ENCODE results near the gene ITPR2.
"Not testable (repeated sequence)": the region's sequence is repeated elsewhere in the genome, so short reads cannot be mapped to it uniquely, and the experiment has no call there.

ITPR2 gene

GRCh38 chr12:26680727-26681455 lies 152.1 kb downstream of the ITPR2 start:
- no peak for DNase-seq (ENCODE audit: low read depth in 2 of 3, low spot score in 2 of 3)

- no peak for DNase-seq (ENCODE audit: low read depth in 2 of 3, low spot score in 2 of 3)
Observed at GRCh38 chr12:26678697-26679660, 154.0 kb downstream of the ITPR2 start.

GRCh38 chr12:26671487-26671886 lies 161.5 kb downstream of the ITPR2 start:
- not testable (repeated sequence) for DNase-seq (ENCODE audit: low read depth in 2 of 3, low spot score in 2 of 3)

- no peak for DNase-seq (ENCODE audit: low read depth in 2 of 3, low spot score in 2 of 3)
Observed at GRCh38 chr12:26668847-26669246, 164.1 kb downstream of the ITPR2 start.

- DNase-seq (ENCODE audit: low read depth in 2 of 3, low spot score in 2 of 3), result no peak
Observed at GRCh38 chr12:26668230-26668629, 164.8 kb downstream of the ITPR2 start.

DNA sequence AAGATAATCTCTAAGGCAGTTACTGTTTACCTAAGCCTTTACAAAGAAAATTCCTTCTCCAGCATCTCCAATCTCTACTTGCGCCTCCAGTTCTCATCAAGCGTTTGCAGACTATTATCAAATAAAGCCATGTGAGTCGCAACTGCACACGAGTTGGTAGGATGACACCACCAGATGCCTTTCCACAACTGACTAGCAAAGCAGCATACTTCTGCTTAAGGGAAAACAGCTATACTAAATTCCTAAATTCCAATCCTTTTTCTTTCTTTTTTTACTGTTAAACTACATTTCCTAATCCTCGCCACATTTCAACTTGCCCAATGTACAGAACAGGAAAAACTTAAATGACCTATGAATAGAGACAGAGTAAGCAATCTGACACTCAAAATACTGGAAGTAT lies 166.7 kb downstream of the ITPR2 start:
- DNase-seq (ENCODE audit: low read depth in 2 of 3, low spot score in 2 of 3), result no peak

- DNase-seq (ENCODE audit: low read depth in 2 of 3, low spot score in 2 of 3), result no peak
Observed at GRCh38 chr12:26661399-26661798, 171.6 kb downstream of the ITPR2 start.

GRCh38 chr12:26659930-26660329 lies 173.1 kb downstream of the ITPR2 start:
- DNase-seq (ENCODE audit: low read depth in 2 of 3, low spot score in 2 of 3), result no peak

DNA sequence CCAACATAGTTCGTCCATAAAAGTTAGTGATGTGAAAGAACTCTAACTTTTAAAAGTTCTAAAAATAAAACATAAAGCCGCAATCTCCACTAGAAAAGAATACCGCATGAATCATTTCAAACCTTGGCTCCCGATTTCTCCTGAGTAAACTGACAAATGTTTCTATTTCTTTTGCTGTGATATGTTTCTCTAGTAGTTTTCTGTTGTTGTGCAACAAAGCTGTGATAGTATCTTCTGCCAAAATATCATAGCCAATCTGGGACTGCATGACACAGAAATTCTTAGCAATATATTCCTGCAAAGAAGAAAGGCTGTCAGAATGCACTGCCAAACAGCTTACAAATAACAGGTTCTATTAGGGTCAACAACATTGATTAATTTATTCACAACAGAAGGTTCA lies 174.0 kb downstream of the ITPR2 start:
- no peak for DNase-seq (ENCODE audit: low read depth in 2 of 3, low spot score in 2 of 3)

GRCh38 chr12:26654623-26655022 lies 178.4 kb downstream of the ITPR2 start:
- DNase-seq (ENCODE audit: low read depth in 2 of 3, low spot score in 2 of 3), result no peak

DNA sequence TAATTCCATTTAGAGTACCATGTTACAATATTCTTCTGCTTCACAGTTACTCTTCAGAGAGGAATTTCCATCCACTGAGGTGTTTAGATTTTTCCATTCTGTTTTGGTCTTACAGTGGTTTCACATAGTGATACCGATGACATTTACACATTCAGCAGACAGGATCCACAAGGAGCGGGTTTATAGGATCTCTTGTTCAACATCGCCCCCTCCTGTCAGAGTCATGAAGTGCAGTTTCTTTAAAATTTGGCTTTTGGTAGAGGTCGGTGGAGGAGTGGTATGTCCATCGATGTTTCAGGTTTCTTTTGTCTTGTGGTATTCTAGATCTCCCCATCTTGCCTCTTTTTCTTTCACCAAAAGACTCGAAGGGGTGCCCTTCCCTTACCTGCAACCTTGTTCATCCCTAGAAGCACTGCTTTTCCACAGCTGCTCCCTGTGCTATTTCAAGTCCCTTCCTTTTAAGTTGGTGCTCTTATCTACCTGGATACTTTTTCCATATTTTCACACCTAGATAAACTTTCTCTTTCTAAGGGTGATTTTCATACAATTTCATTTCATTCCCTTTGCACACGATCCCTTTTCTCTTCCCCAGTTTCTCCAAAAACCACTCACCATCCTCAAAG lies 181.3 kb downstream of the ITPR2 start:
- peak; percentile 4 to 41 (median 10) for DNase-seq (ENCODE audit: low read depth in 2 of 3, low spot score in 2 of 3)

DNA sequence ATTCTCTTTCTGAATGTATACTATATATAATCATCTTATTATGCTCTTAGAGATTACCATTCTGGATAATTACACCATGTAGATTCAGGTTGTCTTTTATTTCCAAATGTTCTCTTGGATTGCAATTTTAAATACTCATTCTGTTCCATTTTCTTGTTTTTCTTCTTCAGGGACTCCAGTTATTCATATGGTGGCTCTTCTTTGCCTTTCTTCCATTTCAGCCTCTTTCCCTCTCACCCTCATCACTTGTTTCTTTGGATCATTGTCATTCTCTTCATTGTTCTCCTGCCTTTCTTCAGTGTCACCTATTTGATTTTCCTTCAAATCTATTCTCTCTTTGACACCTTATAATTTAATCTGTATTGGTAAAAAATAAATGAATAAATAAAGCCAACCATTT lies 182.0 kb downstream of the ITPR2 start:
- no peak for DNase-seq (ENCODE audit: low read depth in 2 of 3, low spot score in 2 of 3)

DNA sequence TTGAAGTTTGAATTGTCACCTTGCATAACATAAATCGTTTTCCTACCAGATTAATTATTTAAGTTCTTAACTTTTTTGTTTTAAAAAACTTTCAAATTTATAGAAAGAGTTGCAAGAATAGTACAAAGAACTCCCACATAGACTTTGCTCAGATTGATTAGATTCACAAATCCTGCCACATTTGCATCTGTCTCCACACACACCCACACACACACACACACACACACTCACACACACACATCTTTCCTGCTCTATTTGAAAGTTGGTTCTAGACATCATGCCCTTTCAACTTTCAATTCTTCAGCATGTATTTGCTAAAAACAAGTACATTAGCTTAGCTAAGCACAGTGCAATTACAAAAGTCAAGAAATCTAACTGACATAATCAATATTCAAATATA lies 184.0 kb downstream of the ITPR2 start:
- no peak for DNase-seq (ENCODE audit: low read depth in 2 of 3, low spot score in 2 of 3)

GRCh38 chr12:26648584-26648983 lies 184.4 kb downstream of the ITPR2 start:
- DNase-seq (ENCODE audit: low read depth in 2 of 3, low spot score in 2 of 3), result no peak

DNA sequence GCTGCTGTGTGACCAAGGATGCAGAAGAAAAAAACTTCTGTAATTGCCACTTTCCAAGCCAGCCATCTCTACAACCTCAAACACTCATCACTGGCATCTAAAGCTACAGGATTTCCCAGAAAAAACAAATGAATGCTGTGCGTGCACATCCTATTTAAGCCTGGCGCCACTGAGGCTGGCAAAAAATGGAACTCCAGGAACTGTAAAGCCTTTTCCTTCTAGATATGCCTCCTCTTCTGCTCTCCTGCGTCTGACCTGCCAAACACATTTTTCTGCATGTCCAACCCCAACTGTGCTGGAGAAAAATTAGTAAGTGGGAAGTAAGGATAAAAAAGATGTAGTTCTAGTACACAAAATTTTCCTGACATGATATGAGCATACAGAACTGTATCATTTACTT lies 184.9 kb downstream of the ITPR2 start:
- DNase-seq (ENCODE audit: low read depth in 2 of 3, low spot score in 2 of 3), result no peak

- no peak for DNase-seq (ENCODE audit: low read depth in 2 of 3, low spot score in 2 of 3)
Observed at GRCh38 chr12:26647088-26647487, 185.9 kb downstream of the ITPR2 start.

DNA sequence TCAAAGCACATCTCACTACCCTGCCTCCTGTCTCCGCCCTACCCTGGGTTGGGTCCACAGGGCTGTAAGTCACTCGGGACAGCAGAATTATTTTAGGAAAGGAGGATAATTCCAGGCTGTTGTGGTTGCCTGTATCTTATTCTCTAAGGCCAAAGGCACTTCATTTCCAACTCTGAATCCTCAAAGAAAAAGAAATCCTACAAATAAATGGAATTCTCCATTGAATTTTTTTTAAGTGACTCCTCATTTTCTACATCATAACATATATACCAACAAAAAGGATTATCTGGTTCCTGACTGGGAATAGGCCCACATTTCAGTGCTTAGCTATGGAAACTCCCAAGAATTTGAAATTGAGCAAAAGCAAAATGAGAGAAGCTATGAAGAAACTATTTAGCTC lies 186.4 kb downstream of the ITPR2 start:
- DNase-seq (ENCODE audit: low read depth in 2 of 3, low spot score in 2 of 3), result no peak

DNA sequence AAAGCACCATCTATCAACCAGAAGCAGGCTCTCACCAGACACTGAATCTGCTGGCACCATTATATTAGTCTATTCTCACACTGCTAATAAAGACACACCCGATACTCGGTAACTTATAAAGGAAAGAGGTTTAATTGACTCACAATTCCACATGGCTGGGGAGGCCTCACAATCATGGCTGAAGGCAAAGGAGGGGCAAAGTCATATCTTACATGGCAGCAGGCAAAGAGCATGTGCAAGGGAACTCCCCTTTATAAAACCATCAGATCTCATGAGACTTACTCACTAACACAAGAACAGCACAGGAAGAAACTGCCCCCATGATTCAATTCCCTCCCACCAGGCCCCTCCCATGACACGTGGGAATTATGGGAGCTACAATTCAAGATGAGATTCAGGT lies 188.6 kb downstream of the ITPR2 start:
- not testable (repeated sequence) for DNase-seq (ENCODE audit: low read depth in 2 of 3, low spot score in 2 of 3)

DNA sequence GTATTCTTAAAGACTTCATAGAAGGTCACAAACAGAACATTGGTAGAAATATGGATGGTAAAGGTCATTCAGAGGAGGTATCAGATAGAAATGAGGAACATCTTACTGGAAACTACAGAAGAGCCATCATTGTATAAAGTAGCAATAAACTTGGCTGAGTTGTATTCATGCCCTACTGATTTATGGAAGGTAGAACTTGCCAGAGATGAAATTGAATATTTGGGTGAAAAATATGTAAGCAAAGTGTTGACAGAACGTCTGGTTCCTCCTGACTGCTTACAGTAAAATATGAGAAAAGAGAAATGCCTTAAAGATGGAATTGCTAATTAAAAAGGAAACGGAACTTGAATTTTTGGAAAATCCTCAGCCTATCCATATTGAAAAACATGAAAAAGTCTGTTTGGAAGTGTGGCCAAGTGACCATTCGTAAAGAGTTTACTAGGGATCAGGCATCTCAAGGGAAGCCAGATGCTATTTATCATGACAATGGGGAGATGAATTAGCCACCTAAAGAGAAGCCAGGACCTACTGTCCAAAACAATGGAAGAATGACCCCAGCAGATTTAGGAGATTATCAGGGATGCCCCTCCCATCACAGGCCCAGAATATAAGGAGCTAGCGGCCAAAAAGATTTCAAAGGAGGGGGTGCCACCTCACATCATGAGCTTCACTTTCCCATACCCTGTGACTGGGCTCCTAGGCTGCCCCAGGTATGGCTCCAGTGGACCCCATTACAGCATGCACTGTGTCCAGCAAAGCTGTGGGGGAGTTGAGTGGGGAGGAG lies 189.3 kb downstream of the ITPR2 start:
- DNase-seq (ENCODE audit: low read depth in 2 of 3, low spot score in 2 of 3), result no peak

GRCh38 chr12:26642361-26642760 lies 190.6 kb downstream of the ITPR2 start:
- DNase-seq (ENCODE audit: low read depth in 2 of 3, low spot score in 2 of 3), result no peak

DNA sequence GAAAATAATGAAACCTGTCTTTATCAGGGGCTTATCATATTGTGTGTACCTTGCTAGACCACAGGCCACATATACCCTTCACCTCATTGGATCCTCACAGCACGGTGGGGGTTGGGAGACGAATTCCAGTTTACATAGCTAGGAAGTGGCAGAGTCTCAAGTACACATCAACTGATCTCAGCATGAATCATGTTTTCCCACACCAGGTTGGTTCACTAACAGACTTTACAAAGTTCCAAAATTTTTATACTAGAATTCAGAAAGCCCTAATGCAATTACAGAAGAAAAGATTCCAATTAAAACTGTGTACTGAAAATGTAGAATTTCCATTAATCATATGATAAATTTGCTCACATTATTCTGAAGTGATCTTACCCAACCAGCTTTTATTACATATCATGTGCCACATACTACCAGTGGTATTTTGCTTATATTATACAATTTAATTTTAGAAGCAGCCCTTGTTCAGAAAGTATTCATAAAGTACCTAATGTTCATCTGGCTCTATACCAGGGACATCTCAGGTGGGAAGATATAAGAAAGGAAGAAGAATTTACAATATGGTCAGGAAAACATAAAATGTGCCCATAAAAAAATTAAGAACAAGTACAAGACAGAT lies 196.2 kb downstream of the ITPR2 start:
- no peak for DNase-seq (ENCODE audit: low read depth in 2 of 3, low spot score in 2 of 3)
